SJCRH30 (cell line): ENCODE measurements around the gene DPPA5. TPM values are rescaled to one million over a fixed set of nuclear protein-coding genes. Genes with fewer than 3 reads are reported as not detected.

Experiments
- total RNA-seq: library from RNA; depleted of rRNA; stranded (reverse); fragments of >200 nt; shearing (Covaris generic); gene quantifications from 2 replicates; pipeline ENCODE4 v1.2.3, GENCODE V29; 2014; rRNA removed

DPPA5 gene
- total RNA-seq, 1 experiment from 2014 or later: not detected

Other genes with a start within 250 kb of the DPPA5 start
- gene KHDC1L, start 128.8 kb downstream of the DPPA5 start, total RNA-seq: not detected in 2 replicates
- not detected in 2 replicates for gene KHDC1, start 91.1 kb downstream of the DPPA5 start, total RNA-seq
- not detected in 2 replicates for gene KHDC3L, start 8.4 kb upstream of the DPPA5 start, total RNA-seq
- gene OOEP, start 15.6 kb upstream of the DPPA5 start, total RNA-seq: not detected in 2 replicates
- gene DDX43, start 40.6 kb upstream of the DPPA5 start, total RNA-seq: not detected in 2 replicates
- 16.5 and 17.9 TPM in 2 replicates for gene CGAS, start 98.0 kb upstream of the DPPA5 start, total RNA-seq
- gene MTO1, start 107.5 kb upstream of the DPPA5 start, total RNA-seq: 26.9 and 41.1 TPM in 2 replicates
- 14,252 and 14,593 TPM in 2 replicates for gene EEF1A1, start 166.8 kb upstream of the DPPA5 start, total RNA-seq